Gastroesophageal sphincter (tissue), 3 donors: ENCODE measurements around the gene PAPPA.

Experiments used
- EP300 ChIP-seq: sonication (generic); formaldehyde crosslinking; IDR thresholded peaks from one replicate; pipeline ENCODE4 v1.6.1; 2017; ENCODE audit warnings: antibody characterized with exemption, mild to moderate bottlenecking
- POLR2A ChIP-seq, 2 donors: fragments of 450-650 bp; IDR thresholded peaks; one replicate each; pipeline ENCODE4 v1.6.1; 2017; ENCODE audit warnings: antibody characterized with exemption in 2 of 2, mild to moderate bottlenecking in 2 of 2, moderate library complexity in 1 of 2
- POLR2AphosphoS5 ChIP-seq: sonication (generic); formaldehyde crosslinking; IDR thresholded peaks from one replicate; pipeline ENCODE4 v1.6.1; 2017; ENCODE audit warnings: antibody characterized with exemption
- TF ChIP-seq, protein P1 (sequence below), 4 experiments: fragments of 200-600 bp in 2 of 4; fragments of 450-650 bp in 2 of 4; sonication (generic) in 1 of 4; IDR thresholded peaks; one replicate each; pipeline ENCODE4 v1.5.1; 2017 to 2019; ENCODE audit warnings: antibody characterized with exemption in 4 of 4, mild to moderate bottlenecking in 2 of 4, moderate library complexity in 2 of 4

DNA sequence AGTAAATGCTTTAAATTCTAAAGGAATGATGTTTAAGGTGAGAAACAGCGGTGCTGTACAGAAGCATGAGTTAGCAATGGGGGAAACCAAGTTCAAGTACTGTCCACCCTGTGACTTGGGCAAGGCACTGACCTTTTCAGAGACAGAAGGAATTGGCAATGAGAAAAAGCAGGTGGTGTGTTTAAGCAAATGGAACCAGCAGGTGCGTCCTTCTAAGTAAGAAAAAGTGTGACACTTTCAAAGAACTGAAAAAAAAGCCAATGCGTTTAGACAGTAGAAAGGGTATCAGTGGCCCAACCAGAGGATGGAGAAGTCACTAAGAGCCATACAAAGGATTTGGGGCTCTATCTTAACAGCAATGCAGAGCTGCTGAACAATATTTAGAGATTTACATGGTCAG is 250.6 kb downstream of the PAPPA start:
- TF ChIP-seq, protein P1, sequence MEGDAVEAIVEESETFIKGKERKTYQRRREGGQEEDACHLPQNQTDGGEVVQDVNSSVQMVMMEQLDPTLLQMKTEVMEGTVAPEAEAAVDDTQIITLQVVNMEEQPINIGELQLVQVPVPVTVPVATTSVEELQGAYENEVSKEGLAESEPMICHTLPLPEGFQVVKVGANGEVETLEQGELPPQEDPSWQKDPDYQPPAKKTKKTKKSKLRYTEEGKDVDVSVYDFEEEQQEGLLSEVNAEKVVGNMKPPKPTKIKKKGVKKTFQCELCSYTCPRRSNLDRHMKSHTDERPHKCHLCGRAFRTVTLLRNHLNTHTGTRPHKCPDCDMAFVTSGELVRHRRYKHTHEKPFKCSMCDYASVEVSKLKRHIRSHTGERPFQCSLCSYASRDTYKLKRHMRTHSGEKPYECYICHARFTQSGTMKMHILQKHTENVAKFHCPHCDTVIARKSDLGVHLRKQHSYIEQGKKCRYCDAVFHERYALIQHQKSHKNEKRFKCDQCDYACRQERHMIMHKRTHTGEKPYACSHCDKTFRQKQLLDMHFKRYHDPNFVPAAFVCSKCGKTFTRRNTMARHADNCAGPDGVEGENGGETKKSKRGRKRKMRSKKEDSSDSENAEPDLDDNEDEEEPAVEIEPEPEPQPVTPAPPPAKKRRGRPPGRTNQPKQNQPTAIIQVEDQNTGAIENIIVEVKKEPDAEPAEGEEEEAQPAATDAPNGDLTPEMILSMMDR (IDR thresholded peaks at IDR 0.05): no peak
- TF ChIP-seq EP300 (no peak), POLR2A (IDR thresholded peaks at IDR 0.05) (no peak), POLR2AphosphoS5 (no peak)
